GM18505 (cell line): ENCODE data around the gene PALLD.
A peak's percentile ranks its signal among the peaks of the same experiment; 100 is the strongest.

ENCODE experiments used
- ATAC-seq: cut with Tn5 transposase; IDR thresholded peaks from one replicate; pipeline ENCODE4 v1.9.1; 2021; ENCODE audit not compliant: unreplicated experiment
- POLR2A ChIP-seq: IDR thresholded peaks from 4 replicates; pipeline ENCODE4 v1.6.1; 2011; ENCODE audit warnings: borderline replicate concordance; ENCODE audit not compliant: insufficient read depth, insufficient read length; ENCODE audit errors: extremely low read depth

PALLD gene

GRCh38 chr4:168815379-168816345 is 318.8 kb downstream of the PALLD start:
- ATAC-seq: no peak
- TF ChIP-seq POLR2A: no peak

GRCh38 chr4:168817370-168817769 is 320.5 kb downstream of the PALLD start:
- no peak for TF ChIP-seq POLR2A
- ATAC-seq: no peak

- no peak for TF ChIP-seq POLR2A
- ATAC-seq: no peak
These were observed 325.6 kb downstream of the PALLD start for GRCh38 chr4:168822481-168822880.

GRCh38 chr4:168825975-168826374 is 329.1 kb downstream of the PALLD start:
- no peak for ATAC-seq
- no peak for TF ChIP-seq POLR2A

GRCh38 chr4:168826620-168827019 is 329.8 kb downstream of the PALLD start:
- TF ChIP-seq POLR2A: no peak
- ATAC-seq: no peak

- no peak for TF ChIP-seq POLR2A
- ATAC-seq: no peak
These were observed 334.1 kb downstream of the PALLD start for GRCh38 chr4:168830777-168831512.

GRCh38 chr4:168831585-168831918 is 334.7 kb downstream of the PALLD start:
- TF ChIP-seq POLR2A: no peak
- peak; percentile 18 for ATAC-seq

- no peak for TF ChIP-seq POLR2A
- ATAC-seq: peak; percentile 91
These were observed 335.3 kb downstream of the PALLD start for GRCh38 chr4:168831919-168832762.

- TF ChIP-seq POLR2A: no peak
- ATAC-seq: peak; percentile 10
These were observed 336.1 kb downstream of the PALLD start for GRCh38 chr4:168832763-168833575.

- no peak for TF ChIP-seq POLR2A
- ATAC-seq: no peak
These were observed 337.0 kb downstream of the PALLD start for GRCh38 chr4:168833881-168834280.

GRCh38 chr4:168835880-168836454 is 339.1 kb downstream of the PALLD start:
- no peak for TF ChIP-seq POLR2A
- ATAC-seq: no peak

- no peak for TF ChIP-seq POLR2A
- no peak for ATAC-seq
These were observed 339.6 kb downstream of the PALLD start for GRCh38 chr4:168836490-168836889.
